Activated T-helper 1 cell treated with anti-CD3 and anti-CD28 coated beads, Interleukin-12 subunit alpha, Interleukin-12 subunit beta, Interleukin-2, Interleukin-4 antibody, amounts not matched to agents 30 ng/mL and 10 ng/mL and 1 ng/mL, durations not matched to agents 14 hours and 24 hours and 36 hours (primary cell): ENCODE results near the gene CENPO. TPM values are rescaled to one million over a fixed set of nuclear protein-coding genes. Genes with fewer than 3 reads are reported as not detected.

Experiments
- DNase-seq: peaks from one replicate; pipeline ENCODE4 v3.0.0; 2021; ENCODE audit warnings: low spot score
- H3K27ac Mint-ChIP-seq: one replicate; pipeline ENCODE4 v1.8.0; 2021; ENCODE audit warnings: mild to moderate bottlenecking, mixed read lengths
- H3K27me3 Mint-ChIP-seq: one replicate; pipeline ENCODE4 v1.8.0; 2022; ENCODE audit warnings: mild to moderate bottlenecking, moderate library complexity, mixed read lengths; ENCODE audit not compliant: insufficient read depth
- H3K36me3 Mint-ChIP-seq: one replicate; pipeline ENCODE4 v1.8.0; 2021; ENCODE audit warnings: low read depth, mixed read lengths
- H3K4me1 Mint-ChIP-seq: one replicate; pipeline ENCODE4 v1.8.0; 2021; ENCODE audit warnings: low read depth, mixed read lengths
- H3K4me3 Mint-ChIP-seq: one replicate; pipeline ENCODE4 v1.8.0; 2021; ENCODE audit warnings: mild to moderate bottlenecking, moderate library complexity, mixed read lengths
- H3K9me3 Mint-ChIP-seq: one replicate; pipeline ENCODE4 v1.8.0; 2021; ENCODE audit warnings: mixed read lengths
- intact Hi-C: fragments of 100-400 bp; cut with micrococcal nuclease; formaldehyde crosslinking; loops from one replicate; pipeline ENCODE4 v1.15.1; 2024
- total RNA-seq: library from RNA; stranded (reverse); gene quantifications from 2 replicates; pipeline ENCODE4 v1.2.3, GENCODE V29; 2022

CENPO gene
- total RNA-seq = 44.7 and 48.3 TPM in 2 replicates

DNA sequence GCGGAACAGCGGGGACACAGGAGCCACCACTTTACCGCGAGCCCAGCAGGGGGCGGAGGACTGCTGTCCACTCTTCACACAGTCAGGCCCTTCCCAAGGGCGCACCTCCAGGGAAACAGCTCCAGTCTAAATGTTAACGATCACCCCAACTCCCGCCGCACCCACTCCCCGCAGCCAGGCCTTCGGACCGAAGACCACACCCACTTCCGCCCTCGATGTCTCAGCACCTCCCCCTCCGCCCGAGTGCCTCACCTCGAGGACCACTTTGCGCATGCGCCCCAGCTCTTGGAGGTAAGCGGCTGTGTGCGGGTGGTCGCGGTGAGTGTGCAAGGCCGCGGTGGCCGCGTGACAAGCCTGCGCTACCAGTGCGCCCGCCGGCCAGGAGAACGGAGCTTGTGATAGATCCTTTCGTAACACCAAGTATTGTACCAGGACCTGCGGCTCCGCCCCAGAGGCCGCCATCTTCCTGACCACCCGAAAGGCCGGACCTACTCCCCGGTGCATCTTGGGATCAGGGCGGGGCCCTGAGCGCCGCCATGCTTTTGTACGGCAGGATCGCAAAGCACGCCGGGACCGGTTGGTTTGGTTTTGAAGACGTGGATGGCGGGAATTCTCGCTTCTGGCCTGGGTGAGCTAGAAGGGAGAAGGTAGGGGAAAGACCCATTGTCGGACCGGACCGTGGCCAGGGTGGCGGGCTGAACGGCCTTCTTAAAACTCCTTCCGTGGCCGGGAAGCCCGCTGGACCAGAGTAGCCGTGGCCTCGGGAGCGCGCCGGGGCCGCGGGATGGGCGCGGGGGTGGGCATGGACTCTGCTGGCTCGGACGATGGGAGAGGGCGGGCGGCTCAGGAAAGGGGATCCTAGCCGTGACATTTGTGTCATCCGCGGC, at the start of gene CENPO, which contains the start of gene PTRHD1:
Gene CENPO (plus strand): TSS at position 552 of the 887 bp plus-strand sequence. CDS start 495 bp downstream, outside the sequence.
Gene PTRHD1 (minus strand): TSS at position 518 of the 887 bp plus-strand sequence. CDS start 14 bp downstream, at position 504.
- intact Hi-C loops = loop anchor here (1.0 to 10.0 kb wide), 8 partner anchors 128 to 866 kb away; partner anchors contain the start of genes ADCY3, ATAD2B, DNAJC27 and NCOA1
- peaks cover 1% of the 10 kb centered on the region for H3K27me3 Mint-ChIP-seq
- H3K27ac Mint-ChIP-seq = peak within 1 kb of the TSS; percentile 99
- peak within 1 kb of the TSS; percentile 95 for H3K4me3 Mint-ChIP-seq
- DNase-seq = peak; percentile 92
- H3K4me1 Mint-ChIP-seq = peaks cover 47% of the 10 kb centered on the region
- H3K9me3 Mint-ChIP-seq = no peaks in the 10 kb centered on the region
- peaks cover 27% of the 10 kb centered on the region for H3K36me3 Mint-ChIP-seq

DNA sequence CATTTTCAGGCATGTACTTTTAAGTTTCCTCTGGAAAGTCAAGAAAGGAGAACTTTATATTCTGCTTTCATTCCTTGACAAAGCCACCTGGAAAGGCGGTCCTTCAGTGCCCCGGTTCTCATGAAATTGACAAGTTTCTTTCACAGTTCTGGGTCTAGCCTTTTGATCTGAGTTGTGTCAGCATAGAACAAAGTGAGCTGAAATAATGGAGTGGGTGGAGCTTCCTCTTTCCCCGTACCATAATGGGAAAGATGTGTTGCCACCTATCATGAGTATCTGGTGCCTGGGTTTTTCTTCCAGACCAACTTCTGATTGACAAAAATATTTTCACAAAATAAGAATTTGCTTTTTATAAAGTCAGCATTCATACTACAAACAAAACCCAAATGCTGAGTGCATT, 49.3 kb upstream of the CENPO start:
- DNase-seq = no peak
- Mint-ChIP-seq H3K9me3 (no peaks in the 10 kb centered on the region), H3K27ac (no peak overlapping the region), H3K4me3 (no peak overlapping the region), H3K36me3 (peaks cover 25% of the 10 kb centered on the region), H3K4me1 (no peaks in the 10 kb centered on the region), H3K27me3 (no peaks in the 10 kb centered on the region)
- intact Hi-C loops = no loop called here

- Mint-ChIP-seq H3K27me3 (no peaks in the 10 kb centered on the region), H3K4me3 (no peak overlapping the region), H3K36me3 (peaks cover 25% of the 10 kb centered on the region), H3K27ac (no peak overlapping the region), H3K9me3 (no peaks in the 10 kb centered on the region), H3K4me1 (no peaks in the 10 kb centered on the region)
- intact Hi-C loops = no loop called here
- no peak for DNase-seq
Observed at GRCh38 chr2:24744356-24744755, 48.9 kb upstream of the CENPO start.

- no peaks in the 10 kb centered on the region for H3K4me1 Mint-ChIP-seq
Observed at GRCh38 chr2:24745825-24746224, 47.4 kb upstream of the CENPO start.

GRCh38 chr2:24747299-24747698, 45.9 kb upstream of the CENPO start:
- no peak overlapping the region for H3K27ac Mint-ChIP-seq

More at GRCh38 chr2:24745825-24746224, 47.4 kb upstream of the CENPO start:
- intact Hi-C loops = no loop called here
- DNase-seq = no peak
- Mint-ChIP-seq H3K27ac (no peak overlapping the region), H3K9me3 (no peaks in the 10 kb centered on the region), H3K36me3 (peaks cover 22% of the 10 kb centered on the region), H3K27me3 (no peaks in the 10 kb centered on the region), H3K4me3 (no peak overlapping the region)

GRCh38 chr2:24749069-24749691, 44.0 kb upstream of the CENPO start:
- no peak for DNase-seq
- H3K9me3 Mint-ChIP-seq = no peaks in the 10 kb centered on the region
- no peaks in the 10 kb centered on the region for H3K4me1 Mint-ChIP-seq
- H3K27me3 Mint-ChIP-seq = no peaks in the 10 kb centered on the region
- intact Hi-C loops = no loop called here
- no peak overlapping the region for H3K4me3 Mint-ChIP-seq
- H3K27ac Mint-ChIP-seq = no peak overlapping the region
- H3K36me3 Mint-ChIP-seq = peaks cover 6% of the 10 kb centered on the region

More at GRCh38 chr2:24747299-24747698, 45.9 kb upstream of the CENPO start:
- no peaks in the 10 kb centered on the region for H3K9me3 Mint-ChIP-seq
- peaks cover 17% of the 10 kb centered on the region for H3K36me3 Mint-ChIP-seq
- no peaks in the 10 kb centered on the region for H3K4me1 Mint-ChIP-seq
- intact Hi-C loops = no loop called here
- no peak for DNase-seq
- H3K27me3 Mint-ChIP-seq = no peaks in the 10 kb centered on the region
- H3K4me3 Mint-ChIP-seq = no peak overlapping the region

- Mint-ChIP-seq H3K4me3 (no peak overlapping the region), H3K27me3 (no peaks in the 10 kb centered on the region), H3K36me3 (peaks cover 5% of the 10 kb centered on the region), H3K9me3 (no peaks in the 10 kb centered on the region), H3K4me1 (no peaks in the 10 kb centered on the region), H3K27ac (no peak overlapping the region)
- no peak for DNase-seq
- intact Hi-C loops = no loop called here
Observed at GRCh38 chr2:24754985-24755705, 38.1 kb upstream of the CENPO start.

GRCh38 chr2:24756789-24757188, 36.4 kb upstream of the CENPO start:
- no peak overlapping the region for H3K4me3 Mint-ChIP-seq
- intact Hi-C loops = no loop called here
- DNase-seq = no peak
- H3K9me3 Mint-ChIP-seq = no peaks in the 10 kb centered on the region
- no peak overlapping the region for H3K27ac Mint-ChIP-seq
- H3K27me3 Mint-ChIP-seq = no peaks in the 10 kb centered on the region
- H3K36me3 Mint-ChIP-seq = peaks cover 8% of the 10 kb centered on the region
- H3K4me1 Mint-ChIP-seq = no peaks in the 10 kb centered on the region

DNA sequence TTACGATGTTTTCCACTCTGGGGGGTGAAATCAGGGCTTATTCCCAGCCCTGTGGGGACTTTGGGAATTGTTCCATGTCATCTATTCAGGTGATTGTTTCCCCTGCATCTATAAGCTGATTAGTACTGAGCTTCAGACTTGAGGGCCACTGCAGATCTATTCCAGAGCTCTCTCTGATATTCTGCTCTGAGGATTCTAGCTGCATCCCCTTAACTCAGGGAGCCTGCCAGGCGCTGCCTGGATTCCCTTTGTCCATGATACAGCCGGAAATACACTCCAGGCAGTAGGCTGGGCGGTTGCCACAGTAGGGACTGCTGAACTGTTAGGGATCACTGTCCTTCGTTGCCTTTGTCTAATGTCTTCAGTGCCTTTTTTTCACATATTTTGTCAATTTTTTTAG, 31.4 kb upstream of the CENPO start:
- Mint-ChIP-seq H3K27me3 (no peaks in the 10 kb centered on the region), H3K27ac (no peak overlapping the region), H3K9me3 (no peaks in the 10 kb centered on the region), H3K4me3 (no peak overlapping the region), H3K36me3 (peaks cover 23% of the 10 kb centered on the region), H3K4me1 (peaks cover 9% of the 10 kb centered on the region)
- intact Hi-C loops = no loop called here
- no peak for DNase-seq

DNA sequence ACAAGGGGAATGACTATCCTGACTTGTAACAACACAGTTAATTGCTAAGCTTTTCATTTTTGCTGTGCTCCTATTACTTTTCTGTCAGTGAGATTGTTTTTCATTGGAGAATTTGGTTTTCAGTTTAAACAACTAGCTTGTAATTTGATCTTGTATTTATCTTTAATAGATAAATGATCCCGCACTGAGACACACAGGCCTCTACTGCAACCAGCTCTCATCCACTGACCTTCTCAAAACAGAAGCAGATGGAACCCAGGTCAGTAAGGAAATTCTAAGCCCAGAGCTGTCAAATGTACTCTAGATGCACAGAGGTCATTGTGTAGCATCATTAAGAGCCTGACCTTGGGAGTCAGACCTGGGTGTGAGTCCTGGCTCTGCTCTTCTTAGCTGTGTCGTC, 30.7 kb upstream of the CENPO start:
- Mint-ChIP-seq H3K4me1 (peaks cover 10% of the 10 kb centered on the region), H3K36me3 (peaks cover 23% of the 10 kb centered on the region), H3K4me3 (no peak overlapping the region), H3K9me3 (no peaks in the 10 kb centered on the region), H3K27me3 (no peaks in the 10 kb centered on the region), H3K27ac (no peak overlapping the region)
- no peak for DNase-seq
- intact Hi-C loops = no loop called here

GRCh38 chr2:24763843-24764242, 29.4 kb upstream of the CENPO start:
- no peak overlapping the region for H3K27ac Mint-ChIP-seq
- intact Hi-C loops = no loop called here

DNA sequence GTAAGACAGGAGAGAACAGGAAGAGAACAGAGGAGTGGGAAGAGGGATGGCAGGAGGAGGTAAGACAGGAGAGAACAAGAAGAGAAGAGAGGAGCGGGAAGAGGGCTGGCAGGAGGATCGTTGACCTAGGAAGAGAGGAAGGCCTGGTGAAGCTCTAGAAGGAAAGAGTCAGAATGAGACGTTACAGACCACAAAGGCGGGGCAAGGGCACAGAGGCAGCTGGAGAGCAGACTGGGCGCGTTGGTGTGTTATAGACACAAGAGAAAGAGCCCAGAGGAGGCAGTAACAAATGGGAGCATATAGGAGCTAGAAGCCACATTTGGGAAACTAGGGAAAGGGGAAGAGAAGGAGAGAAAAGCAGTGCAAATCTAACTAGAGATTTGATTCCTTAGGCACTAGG, 26.6 kb upstream of the CENPO start:
- no peaks in the 10 kb centered on the region for H3K27me3 Mint-ChIP-seq
- DNase-seq = no peak
- intact Hi-C loops = no loop called here
- H3K9me3 Mint-ChIP-seq = no peaks in the 10 kb centered on the region
- H3K4me1 Mint-ChIP-seq = peaks cover 10% of the 10 kb centered on the region
- H3K36me3 Mint-ChIP-seq = peaks cover 15% of the 10 kb centered on the region
- H3K27ac Mint-ChIP-seq = no peak overlapping the region
- H3K4me3 Mint-ChIP-seq = no peak overlapping the region

More at GRCh38 chr2:24763843-24764242, 29.4 kb upstream of the CENPO start:
- DNase-seq = no peak
- peaks cover 21% of the 10 kb centered on the region for H3K36me3 Mint-ChIP-seq
- no peaks in the 10 kb centered on the region for H3K27me3 Mint-ChIP-seq
- peaks cover 10% of the 10 kb centered on the region for H3K4me1 Mint-ChIP-seq
- no peaks in the 10 kb centered on the region for H3K9me3 Mint-ChIP-seq
- no peak overlapping the region for H3K4me3 Mint-ChIP-seq
